Measurements from ENCODE around the gene DNAH17.

Gene DNAH17

GRCh38 chr17:78575340-78575739, 1.9 kb downstream of the DNAH17 start (continued):
- no peak for TF ChIP-seq GLIS3 (CRISPR knock-in tag; IDR thresholded peaks at IDR 0.05)
- no peak for TF ChIP-seq ZNF8 (CRISPR knock-in tag; IDR thresholded peaks at IDR 0.05)

GRCh38 chr17:78573955-78574354, 3.2 kb downstream of the DNAH17 start:
- TF ChIP-seq ISL1 (CRISPR knock-in tag; IDR thresholded peaks at IDR 0.05) (no peak), ZC3H10 (CRISPR knock-in tag; IDR thresholded peaks at IDR 0.05) (no peak), TCF4 (CRISPR knock-in tag; IDR thresholded peaks at IDR 0.05; ENCODE audit: borderline replicate concordance) (no peak), GLIS3 (CRISPR knock-in tag; IDR thresholded peaks at IDR 0.05) (no peak), ZFP3 (CRISPR knock-in tag; IDR thresholded peaks at IDR 0.05) (no peak)
- ATAC-seq, result peak; percentile 52

- no peak for ATAC-seq
- TF ChIP-seq CSRNP3 (CRISPR knock-in tag; IDR thresholded peaks at IDR 0.05), result no peak
- no peak for TF ChIP-seq BACH2 (CRISPR knock-in tag; IDR thresholded peaks at IDR 0.05; ENCODE audit: borderline replicate concordance)
- no peak for TF ChIP-seq OSR1 (CRISPR knock-in tag; IDR thresholded peaks at IDR 0.05)
- no peak for TF ChIP-seq CSDC2 (CRISPR knock-in tag; IDR thresholded peaks at IDR 0.05)
- no peak for TF ChIP-seq TSHZ2 (CRISPR knock-in tag; IDR thresholded peaks at IDR 0.05)
- TF ChIP-seq CREB5 (CRISPR knock-in tag; IDR thresholded peaks at IDR 0.05; ENCODE audit: low read depth), result no peak
- TF ChIP-seq ZC3H10 (CRISPR knock-in tag; IDR thresholded peaks at IDR 0.05), result no peak
Observed at GRCh38 chr17:78572239-78573205, 4.7 kb downstream of the DNAH17 start.

GRCh38 chr17:78571329-78571728, 5.9 kb downstream of the DNAH17 start:
- TF ChIP-seq ESRRG (CRISPR knock-in tag; IDR thresholded peaks at IDR 0.05) (no peak), ZNF8 (CRISPR knock-in tag; IDR thresholded peaks at IDR 0.05) (no peak), ISL1 (CRISPR knock-in tag; IDR thresholded peaks at IDR 0.05) (no peak), CSRNP3 (CRISPR knock-in tag; IDR thresholded peaks at IDR 0.05) (no peak), CSDC2 (CRISPR knock-in tag; IDR thresholded peaks at IDR 0.05) (no peak), OSR1 (CRISPR knock-in tag; IDR thresholded peaks at IDR 0.05) (no peak), TOX (CRISPR knock-in tag; IDR thresholded peaks at IDR 0.05; ENCODE audit: borderline replicate concordance) (no peak)
- no peak for ATAC-seq

- ATAC-seq, result peak; percentile 19; the same call in 1 of the 3 replicates
- TF ChIP-seq TCF4 (CRISPR knock-in tag; IDR thresholded peaks at IDR 0.05; ENCODE audit: borderline replicate concordance) (peak; percentile 36), CREB5 (CRISPR knock-in tag; IDR thresholded peaks at IDR 0.05; ENCODE audit: low read depth) (no peak), CSRNP3 (CRISPR knock-in tag; IDR thresholded peaks at IDR 0.05) (no peak), ZNF70 (CRISPR knock-in tag; IDR thresholded peaks at IDR 0.05) (no peak), ZNF8 (CRISPR knock-in tag; IDR thresholded peaks at IDR 0.05) (no peak), PATZ1 (CRISPR knock-in tag; IDR thresholded peaks at IDR 0.05; ENCODE audit: borderline replicate concordance) (no peak), ZNF565 (CRISPR knock-in tag; conservative IDR thresholded peaks at IDR 0.05; ENCODE audit: low read depth) (no peak)
Observed at GRCh38 chr17:78568494-78569115, 8.6 kb downstream of the DNAH17 start.

Data from SK-N-SH treated with all-trans-retinoic acid at 6 μM for 48 hours (cell line).